Measurements from ENCODE around the gene CHCHD6. TPM values are rescaled to one million over a fixed set of nuclear protein-coding genes. Genes with fewer than 3 reads are reported as not detected.
"Not testable (repeated sequence)": the region's sequence is repeated elsewhere in the genome, so short reads cannot be mapped to it uniquely, and the experiment has no call there.

The CHCHD6 gene
- total and polyA plus RNA-seq, 8 donors, result 5.0 to 10.9 (median 6.0) TPM

DNA sequence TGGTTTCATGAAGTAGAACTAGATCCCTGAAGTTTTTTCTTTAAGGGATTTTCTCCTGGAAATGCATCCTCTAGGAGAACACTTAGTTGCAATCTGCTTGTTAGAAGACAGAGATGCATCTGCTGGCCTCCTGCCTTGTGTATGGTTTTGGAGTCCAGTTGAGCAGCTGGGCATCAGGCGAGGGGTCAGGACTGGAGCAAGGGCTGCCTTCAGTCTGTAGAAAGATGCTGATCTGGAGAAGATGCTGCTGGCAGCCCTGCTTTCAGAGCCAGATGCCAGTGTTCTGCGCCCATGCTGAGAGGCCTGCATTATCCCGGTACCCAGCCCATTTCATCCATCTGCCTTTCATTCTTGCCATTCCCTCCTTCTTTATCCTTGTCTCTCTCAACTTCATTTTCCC, 77.4 kb downstream of the CHCHD6 start:
- 93 to 96% methylated on average over 3 of the region's 3 CpGs for WGBS, 2 donors
- ATAC-seq, result no peak

DNA sequence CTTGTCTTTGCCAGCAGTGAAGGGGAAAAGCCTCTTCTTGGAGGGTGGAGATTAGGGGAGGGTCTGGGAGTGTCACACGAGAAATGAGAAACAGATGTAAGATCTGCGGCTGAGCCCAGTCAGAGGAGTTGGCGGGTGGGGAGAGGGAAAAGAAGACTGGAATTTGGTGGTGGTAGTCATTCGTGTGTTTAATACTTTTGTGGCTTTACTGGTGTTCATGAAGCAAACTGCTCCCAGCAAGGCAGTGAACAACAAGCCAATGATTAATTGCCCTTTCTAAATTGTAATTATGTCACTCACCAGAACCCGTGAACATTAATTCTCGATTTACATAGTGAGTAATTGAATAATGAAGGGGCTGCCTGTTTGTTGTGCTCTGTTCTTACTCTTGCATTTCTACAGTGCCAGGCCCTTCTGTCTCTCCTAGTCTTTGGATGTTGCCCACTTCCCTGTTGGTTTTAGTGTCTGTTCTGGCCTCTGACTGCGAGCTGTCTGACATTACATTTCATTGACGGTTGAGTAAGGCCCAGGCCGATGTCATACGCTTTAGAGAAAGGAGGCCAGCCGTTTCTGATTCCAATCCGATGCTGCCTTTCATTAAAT, 78.0 kb downstream of the CHCHD6 start:
- FAIRE-seq, result no peak
- Histone ChIP-seq H3K4me3 (no peak overlapping the region), H3K36me3 (no peaks in the 10 kb centered on the region), H3K27ac (no peak overlapping the region), H3K4me1 (no peaks in the 10 kb centered on the region), H3K27me3 (no peaks in the 10 kb centered on the region), H3K9me3 (no peaks in the 10 kb centered on the region)
- ATAC-seq, result peak in 2 of 4 donors; percentile 44 to 60
- TF ChIP-seq, protein P1, sequence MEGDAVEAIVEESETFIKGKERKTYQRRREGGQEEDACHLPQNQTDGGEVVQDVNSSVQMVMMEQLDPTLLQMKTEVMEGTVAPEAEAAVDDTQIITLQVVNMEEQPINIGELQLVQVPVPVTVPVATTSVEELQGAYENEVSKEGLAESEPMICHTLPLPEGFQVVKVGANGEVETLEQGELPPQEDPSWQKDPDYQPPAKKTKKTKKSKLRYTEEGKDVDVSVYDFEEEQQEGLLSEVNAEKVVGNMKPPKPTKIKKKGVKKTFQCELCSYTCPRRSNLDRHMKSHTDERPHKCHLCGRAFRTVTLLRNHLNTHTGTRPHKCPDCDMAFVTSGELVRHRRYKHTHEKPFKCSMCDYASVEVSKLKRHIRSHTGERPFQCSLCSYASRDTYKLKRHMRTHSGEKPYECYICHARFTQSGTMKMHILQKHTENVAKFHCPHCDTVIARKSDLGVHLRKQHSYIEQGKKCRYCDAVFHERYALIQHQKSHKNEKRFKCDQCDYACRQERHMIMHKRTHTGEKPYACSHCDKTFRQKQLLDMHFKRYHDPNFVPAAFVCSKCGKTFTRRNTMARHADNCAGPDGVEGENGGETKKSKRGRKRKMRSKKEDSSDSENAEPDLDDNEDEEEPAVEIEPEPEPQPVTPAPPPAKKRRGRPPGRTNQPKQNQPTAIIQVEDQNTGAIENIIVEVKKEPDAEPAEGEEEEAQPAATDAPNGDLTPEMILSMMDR (IDR thresholded peaks at IDR 0.05), result no peak
- DNase-seq, result no peak
- intact Hi-C loops (cut with DNase I), result no loop called here
- 83 to 89% methylated on average over 12 of the region's 12 CpGs for WGBS, 2 donors

More for the DNA sequence above, 77.4 kb downstream of the CHCHD6 start:
- FAIRE-seq, result no peak
- Histone ChIP-seq H3K36me3 (no peaks in the 10 kb centered on the region), H3K4me3 (no peak overlapping the region), H3K27me3 (no peaks in the 10 kb centered on the region), H3K27ac (no peak overlapping the region), H3K9me3 (no peaks in the 10 kb centered on the region), H3K4me1 (no peaks in the 10 kb centered on the region)
- TF ChIP-seq, protein P1 (IDR thresholded peaks at IDR 0.05), result no peak
- intact Hi-C loops (cut with DNase I), result no loop called here
- no peak for DNase-seq

GRCh38 chr3:126782536-126782935, 78.5 kb downstream of the CHCHD6 start:
- no peaks in the 10 kb centered on the region for H3K36me3 ChIP-seq
- TF ChIP-seq, protein P1 (IDR thresholded peaks at IDR 0.05), result no peak
- FAIRE-seq (no peak), ATAC-seq (peak in 3 of 4 donors; percentile 26 to 38 (median 34)), DNase-seq (no peak)
- H3K4me3 ChIP-seq, result no peak overlapping the region
- WGBS, 2 donors, result 70 to 82% methylated on average over 3 of the region's 3 CpGs
- H3K27me3 ChIP-seq, result no peaks in the 10 kb centered on the region
- intact Hi-C loops (cut with DNase I), result no loop called here
- no peaks in the 10 kb centered on the region for H3K4me1 ChIP-seq
- H3K9me3 ChIP-seq, result no peaks in the 10 kb centered on the region
- no peak overlapping the region for H3K27ac ChIP-seq

DNA sequence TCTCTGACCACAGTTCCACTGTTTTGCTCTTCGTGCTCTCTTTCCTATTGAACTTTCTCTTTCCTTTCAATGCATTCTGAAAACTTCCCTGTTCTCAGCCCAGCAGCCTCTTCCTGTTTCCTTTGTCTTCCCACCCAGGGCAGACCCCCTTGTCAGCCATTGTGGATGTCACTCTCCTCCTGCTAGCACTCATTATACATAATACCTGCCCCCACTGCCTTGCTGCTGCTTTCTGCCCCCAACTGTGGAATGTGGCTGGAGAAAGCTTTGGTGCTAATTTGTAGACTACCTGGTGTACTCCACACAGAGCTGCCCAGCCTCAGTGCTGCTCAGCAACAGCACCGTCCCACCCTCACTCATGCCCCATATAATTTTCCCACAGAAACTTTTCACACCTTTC, 80.2 kb downstream of the CHCHD6 start:
- no peaks in the 10 kb centered on the region for H3K9me3 ChIP-seq
- no peaks in the 10 kb centered on the region for H3K4me1 ChIP-seq
- TF ChIP-seq, protein P1 (IDR thresholded peaks at IDR 0.05), result no peak
- no peaks in the 10 kb centered on the region for H3K27me3 ChIP-seq
- H3K27ac ChIP-seq, result no peak overlapping the region
- intact Hi-C loops (cut with DNase I), result no loop called here
- FAIRE-seq (no peak), DNase-seq (no peak), ATAC-seq (no peak)
- H3K4me3 ChIP-seq, result no peak overlapping the region
- WGBS, 2 donors, result 69 to 79% methylated on average over 2 of the region's 2 CpGs
- H3K36me3 ChIP-seq, result no peaks in the 10 kb centered on the region

- DNase-seq, FAIRE-seq, H3K4me3 ChIP-seq: not testable (repeated sequence)
These were observed 87.3 kb downstream of the CHCHD6 start for GRCh38 chr3:126791320-126791719.

More at GRCh38 chr3:126791320-126791719, 87.3 kb downstream of the CHCHD6 start:
- H3K9me3 ChIP-seq; H3K4me1 ChIP-seq; H3K27ac ChIP-seq; intact Hi-C loops (cut with DNase I); H3K36me3 ChIP-seq; ATAC-seq; H3K27me3 ChIP-seq: not testable (repeated sequence)
- WGBS, 2 donors, result 80 to 86% methylated on average over 6 to 7 of the region's 7 CpGs

Data from pancreas (tissue), 10 donors.